A673 (cell line): ENCODE results near the gene SPAG6.

ENCODE experiments used
- EZH2 ChIP-seq: fragments of 200-600 bp; sonication (generic); IDR thresholded peaks from 2 replicates; pipeline ENCODE4 v1.6.1; 2017; ENCODE audit warnings: borderline replicate concordance, low read depth, mild to moderate bottlenecking, mixed read lengths, antibody characterized with exemption, low read length; ENCODE audit not compliant: poor library complexity, severe bottlenecking
- TF ChIP-seq, protein P1 (sequence below): fragments of 300-800, 200-600 bp; sonication (generic); conservative IDR thresholded peaks from 2 replicates; pipeline ENCODE4 v1.5.1; 2017; ENCODE audit warnings: low read depth, mild to moderate bottlenecking, antibody characterized with exemption, low read length, moderate library complexity, mixed read lengths

DNA sequence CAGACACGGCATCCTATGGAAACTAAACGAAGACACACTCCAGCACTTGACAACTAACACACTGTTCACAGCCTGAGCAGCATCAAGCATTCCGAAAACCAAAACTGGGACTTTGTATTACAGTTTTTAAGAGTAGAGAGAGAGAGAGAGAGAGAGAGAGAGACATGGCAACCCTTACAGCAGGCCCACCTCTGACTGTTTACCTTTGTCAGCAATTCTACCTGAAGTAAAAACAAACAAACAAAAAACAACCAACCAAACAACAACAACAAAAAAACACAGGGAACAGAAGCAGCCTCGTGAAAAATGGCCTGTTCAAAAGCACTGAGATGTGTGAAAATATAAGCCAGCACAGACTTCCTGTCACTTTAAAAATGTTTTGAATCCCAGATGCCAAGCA lies 118.0 kb downstream of the SPAG6 start:
- TF ChIP-seq, protein P1, sequence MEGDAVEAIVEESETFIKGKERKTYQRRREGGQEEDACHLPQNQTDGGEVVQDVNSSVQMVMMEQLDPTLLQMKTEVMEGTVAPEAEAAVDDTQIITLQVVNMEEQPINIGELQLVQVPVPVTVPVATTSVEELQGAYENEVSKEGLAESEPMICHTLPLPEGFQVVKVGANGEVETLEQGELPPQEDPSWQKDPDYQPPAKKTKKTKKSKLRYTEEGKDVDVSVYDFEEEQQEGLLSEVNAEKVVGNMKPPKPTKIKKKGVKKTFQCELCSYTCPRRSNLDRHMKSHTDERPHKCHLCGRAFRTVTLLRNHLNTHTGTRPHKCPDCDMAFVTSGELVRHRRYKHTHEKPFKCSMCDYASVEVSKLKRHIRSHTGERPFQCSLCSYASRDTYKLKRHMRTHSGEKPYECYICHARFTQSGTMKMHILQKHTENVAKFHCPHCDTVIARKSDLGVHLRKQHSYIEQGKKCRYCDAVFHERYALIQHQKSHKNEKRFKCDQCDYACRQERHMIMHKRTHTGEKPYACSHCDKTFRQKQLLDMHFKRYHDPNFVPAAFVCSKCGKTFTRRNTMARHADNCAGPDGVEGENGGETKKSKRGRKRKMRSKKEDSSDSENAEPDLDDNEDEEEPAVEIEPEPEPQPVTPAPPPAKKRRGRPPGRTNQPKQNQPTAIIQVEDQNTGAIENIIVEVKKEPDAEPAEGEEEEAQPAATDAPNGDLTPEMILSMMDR, result no peak
- no peak for TF ChIP-seq EZH2
